Heart left ventricle (tissue), 16 donors: ENCODE results near the gene CDR2L. TPM values are rescaled to one million over a fixed set of nuclear protein-coding genes. Genes with fewer than 3 reads are reported as not detected.

Experiments
- ATAC-seq, 4 donors: fragments of 200-7000 bp; cut with Tn5 transposase; one replicate each; pipeline ENCODE4 v1.9.1; 2020 to 2022; ENCODE audit warnings: moderate library complexity in 4 of 4, mild to moderate bottlenecking in 3 of 4, moderate number of reproducible peaks in 1 of 4
- DNase-seq, 5 donors: peaks; one replicate each; pipeline ENCODE4 v3.0.0-alpha.2; 2020
- H3K27ac ChIP-seq, 12 donors: fragments of 200-600 bp; sonication (generic) in 4 of 12; one replicate each; pipeline versions ENCODE4 v1.5.0 to v1.8.0; 2016 to 2022; ENCODE audit warnings: mild to moderate bottlenecking in 2 of 12
- H3K27me3 ChIP-seq, 9 donors: fragments of 200-600 bp; sonication (generic) in 2 of 9; one replicate each; pipeline versions ENCODE4 v1.5.1 to v1.8.0; 2016 to 2022; ENCODE audit warnings: mild to moderate bottlenecking in 3 of 9
- H3K36me3 ChIP-seq, 9 donors: fragments of 200-600 bp; sonication (generic) in 2 of 9; one replicate each; pipeline versions ENCODE4 v1.5.0 to v1.8.0; 2018 to 2022; ENCODE audit warnings: mild to moderate bottlenecking in 2 of 9
- H3K4me1 ChIP-seq, 12 donors: fragments of 200-600 bp; sonication (generic) in 4 of 12; one replicate each; pipeline versions ENCODE4 v1.5.0 to v1.8.0; 2016 to 2022; ENCODE audit warnings: mild to moderate bottlenecking in 3 of 12
- H3K4me3 ChIP-seq, 12 donors: fragments of 200-600 bp; sonication (generic) in 4 of 12; one replicate each; pipeline versions ENCODE4 v1.5.0 to v1.8.0; 2017 to 2022; ENCODE audit warnings: mild to moderate bottlenecking in 9 of 12, moderate library complexity in 4 of 12
- H3K9me3 ChIP-seq, 12 donors: fragments of 200-600 bp; sonication (generic) in 4 of 12; one replicate each; pipeline versions ENCODE4 v1.5.0 to v1.8.0; 2016 to 2022; ENCODE audit warnings: mild to moderate bottlenecking in 1 of 12
- POLR2A ChIP-seq, 2 donors: fragments of 450-650 bp; IDR thresholded peaks; one replicate each; pipeline ENCODE4 v1.6.1; 2017; ENCODE audit warnings: antibody characterized with exemption in 2 of 2, mild to moderate bottlenecking in 2 of 2, moderate library complexity in 2 of 2
- WGBS, 4 donors: extraction: QIAGEN DNeasy Blood & Tissue Kit in 2 of 4; methylation state at CpG; one replicate each; pipeline versions ENCODE4 v1.1.5 to v1.1.7; 2013 to 2018; 5-methylcytosine and 5-hydroxymethylcytosine counted together
- intact Hi-C, 10 donors: fragments of 100-400 bp; cut with DNase I; formaldehyde crosslinking; loops; one replicate each; pipeline versions ENCODE4 v1.11.1 to v1.14.2; 2022
- polyA plus RNA-seq, 2 donors: library from polyadenylated mRNA; stranded (reverse); fragments of 200-250 nt; gene quantifications; one replicate each; pipeline ENCODE4 v1.2.3, GENCODE V29; 2013
- total RNA-seq, 9 donors: library from RNA; depleted of rRNA in 2 of 9; stranded (reverse); fragments of >200 nt in 2 of 9; fragmentation: NEBNext Ultra II Directional in 3 of 9; extraction: Animal tissue kit (Norgen Biotek cat#: 25700) in 3 of 9; gene quantifications; one replicate each; pipeline versions ENCODE4 v1.1.0 to v1.2.4, GENCODE V29; 2016 to 2023
- TF ChIP-seq, protein P1 (sequence below), 12 donors: fragments of 200-600 bp; sonication (generic) in 4 of 12; IDR thresholded peaks; one replicate each; pipeline versions ENCODE4 v1.5.0 to v1.8.0; 2018 to 2022; ENCODE audit warnings: antibody characterized with exemption in 12 of 12, mild to moderate bottlenecking in 5 of 12
- donor health status: ischemic (EF 13 %, LVEDD 7.1; RV severe dilation, severe dysfunction).
- donor health status: healthy with polysubstance abuse.
- donor health status: DM: no; HTN: yes; CAD: no.
- donor health status: DM: no; HTN: no; CAD: no.
- donor health status: ischemic (EF 25% LVEDD 6.9; RV normal size, moderate dysfunction).
- donor health status: ischemic (EF 25% LVEDD 5.7; RV mildly dilated, moderate dysfunction).
- donor health status: healthy.
- donor health status: DM: yes; HTN: yes; CAD: no.
- donor health status: ischemic (EF 35%, LVEDD 5.7; RV mildly dilated, moderate dysfunction).
- donor health status: nonischemic (EF 11% LVEDD 7.7; RV severe dilation, severe dysfunction).
- donor health status: DM: yes; HTN: yes; CAD: no.
- donor health status: PGD.
- donor health status: ischemic (EF 29% LVEDD 5.4; RV normal size, mild dysfunction).
- donor health status: nonischemic (EF 23%, LVEDD 6.1; RV moderate dilation, normal function).

The CDR2L gene
- total and polyA plus RNA-seq, 11 donors, result 13.0 to 56.4 (median 18.1) TPM

DNA sequence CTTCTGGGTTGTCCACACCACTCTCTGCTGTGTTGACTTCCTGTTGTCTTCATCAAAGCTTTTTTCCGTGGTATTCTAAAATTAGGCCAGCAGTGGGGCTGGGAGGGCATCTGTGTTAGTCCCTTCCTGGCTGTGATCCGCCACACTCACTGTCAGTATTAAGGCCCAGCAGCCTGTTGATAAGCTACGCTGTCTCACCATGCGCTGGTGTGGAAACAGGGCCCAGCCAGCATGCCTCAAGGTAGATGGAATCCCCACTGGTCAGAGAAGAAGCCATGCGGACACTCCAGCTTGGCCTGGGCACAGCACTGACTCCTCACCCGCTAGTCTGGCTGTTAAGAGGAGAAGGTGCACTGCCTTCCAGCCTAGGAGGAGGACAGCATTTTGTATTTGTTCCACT is 11.4 kb downstream of the CDR2L start:
- no peaks in the 10 kb centered on the region for H3K9me3 ChIP-seq
- 28 to 43% (median 39%) methylated on average over 4 to 6 of the region's 6 CpGs for WGBS, 4 donors
- H3K27me3 ChIP-seq, result no peaks in the 10 kb centered on the region
- peak in 4 of 5 donors; percentile 35 to 80 (median 62) for DNase-seq
- peaks cover 3 to 57% (median 40%) of the 10 kb centered on the region in 9 donors for H3K36me3 ChIP-seq
- TF ChIP-seq, protein P1, sequence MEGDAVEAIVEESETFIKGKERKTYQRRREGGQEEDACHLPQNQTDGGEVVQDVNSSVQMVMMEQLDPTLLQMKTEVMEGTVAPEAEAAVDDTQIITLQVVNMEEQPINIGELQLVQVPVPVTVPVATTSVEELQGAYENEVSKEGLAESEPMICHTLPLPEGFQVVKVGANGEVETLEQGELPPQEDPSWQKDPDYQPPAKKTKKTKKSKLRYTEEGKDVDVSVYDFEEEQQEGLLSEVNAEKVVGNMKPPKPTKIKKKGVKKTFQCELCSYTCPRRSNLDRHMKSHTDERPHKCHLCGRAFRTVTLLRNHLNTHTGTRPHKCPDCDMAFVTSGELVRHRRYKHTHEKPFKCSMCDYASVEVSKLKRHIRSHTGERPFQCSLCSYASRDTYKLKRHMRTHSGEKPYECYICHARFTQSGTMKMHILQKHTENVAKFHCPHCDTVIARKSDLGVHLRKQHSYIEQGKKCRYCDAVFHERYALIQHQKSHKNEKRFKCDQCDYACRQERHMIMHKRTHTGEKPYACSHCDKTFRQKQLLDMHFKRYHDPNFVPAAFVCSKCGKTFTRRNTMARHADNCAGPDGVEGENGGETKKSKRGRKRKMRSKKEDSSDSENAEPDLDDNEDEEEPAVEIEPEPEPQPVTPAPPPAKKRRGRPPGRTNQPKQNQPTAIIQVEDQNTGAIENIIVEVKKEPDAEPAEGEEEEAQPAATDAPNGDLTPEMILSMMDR (IDR thresholded peaks at IDR 0.05), result no peak
- no peak for TF ChIP-seq POLR2A (IDR thresholded peaks at IDR 0.05)
- H3K4me3 ChIP-seq, result no peak overlapping the region
- H3K27ac ChIP-seq, result peak overlapping the region in 10 of 12 donors; percentile 6 to 76 (median 62)
- intact Hi-C loops, result no loop called here
- ATAC-seq, result peak; percentile 71 to 92 (median 89)
- H3K4me1 ChIP-seq, result peaks cover 0 to 25% (median 6%) of the 10 kb centered on the region in 12 donors

GRCh38 chr17:74999523-74999922 is 12.1 kb downstream of the CDR2L start:
- Histone ChIP-seq H3K27me3 (no peaks in the 10 kb centered on the region), H3K36me3 (peaks cover 3 to 64% (median 48%) of the 10 kb centered on the region in 9 donors), H3K4me1 (peaks cover 0 to 22% (median 6%) of the 10 kb centered on the region in 12 donors), H3K4me3 (no peak overlapping the region), H3K27ac (peak overlapping the region in 9 of 12 donors; percentile 47 to 76 (median 68)), H3K9me3 (no peaks in the 10 kb centered on the region)
- DNase-seq (no peak), ATAC-seq (peak; percentile 84 to 88 (median 85))
- WGBS, 4 donors, result 51 to 80% (median 64%) methylated on average over 4 of the region's 4 CpGs
- intact Hi-C loops, result no loop called here
- no peak for TF ChIP-seq POLR2A (IDR thresholded peaks at IDR 0.05)
- TF ChIP-seq, protein P1 (IDR thresholded peaks at IDR 0.05), result no peak

DNA sequence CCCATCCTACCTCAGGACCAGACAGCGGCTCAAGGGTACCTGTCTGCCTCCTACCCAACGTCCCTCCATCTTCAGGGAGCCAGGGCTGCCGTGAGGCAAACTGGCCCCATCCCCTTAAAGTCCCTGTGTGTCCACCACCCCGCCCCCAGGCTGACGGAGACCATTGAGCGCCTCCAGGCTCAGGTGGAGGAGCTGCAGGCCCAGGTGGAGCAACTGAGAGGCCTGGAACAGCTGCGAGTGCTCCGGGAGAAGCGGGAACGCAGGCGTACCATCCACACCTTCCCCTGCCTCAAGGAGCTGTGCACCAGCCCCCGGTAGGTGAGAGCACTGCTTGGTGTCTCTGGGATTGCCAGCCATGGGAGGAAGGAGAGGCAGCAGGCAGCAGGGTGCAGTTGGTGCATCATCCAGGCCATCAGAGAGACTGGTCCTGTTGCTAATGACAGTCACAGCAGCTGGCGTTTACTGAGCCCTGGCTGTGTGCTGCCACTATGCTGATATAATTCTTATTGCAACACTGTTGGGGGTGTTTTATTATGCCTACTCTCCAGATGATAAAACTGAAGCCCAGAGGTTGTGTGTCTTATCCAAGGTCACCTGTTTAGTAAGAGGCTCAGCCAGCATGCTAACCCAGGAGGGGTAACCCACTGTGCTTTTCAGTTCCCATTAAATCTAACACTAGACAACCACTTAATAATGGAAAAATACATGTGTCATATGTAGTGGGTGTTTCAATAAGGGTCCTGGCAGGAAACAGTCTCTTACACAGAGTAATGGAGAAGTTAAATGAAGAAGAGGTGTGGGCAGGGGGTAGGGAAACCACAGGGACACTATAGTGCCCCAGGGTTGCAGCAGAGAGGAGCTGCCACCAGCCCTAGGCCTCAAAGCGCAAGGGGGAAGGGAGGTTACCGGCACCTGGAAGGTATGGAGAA is 14.7 kb downstream of the CDR2L start:
- intact Hi-C loops, result no loop called here
- ATAC-seq (no peak), DNase-seq (no peak)
- no peak for TF ChIP-seq POLR2A (IDR thresholded peaks at IDR 0.05)
- TF ChIP-seq, protein P1 (IDR thresholded peaks at IDR 0.05), result no peak
- Histone ChIP-seq H3K36me3 (peaks cover 3 to 73% (median 54%) of the 10 kb centered on the region in 9 donors), H3K4me3 (no peak overlapping the region), H3K9me3 (no peaks in the 10 kb centered on the region), H3K27ac (no peak overlapping the region), H3K27me3 (no peaks in the 10 kb centered on the region), H3K4me1 (peaks cover 0 to 22% (median 6%) of the 10 kb centered on the region in 12 donors)
- 92 to 98% (median 95%) methylated on average over 15 of the region's 15 CpGs for WGBS, 4 donors
